Aorta (tissue), 5 donors: ENCODE results near the gene ARHGAP26. TPM values are rescaled to one million over a fixed set of nuclear protein-coding genes. Genes with fewer than 3 reads are reported as not detected.

Experiments used
- ATAC-seq: fragments of 200-7000 bp; cut with Tn5 transposase; one replicate; pipeline ENCODE4 v1.9.1; 2022; ENCODE audit warnings: moderate library complexity; ENCODE audit not compliant: low FRiP score
- DNase-seq, 2 donors: peaks; one replicate each; pipeline ENCODE4 v3.0.0-alpha.2; 2020
- H3K27ac ChIP-seq, 2 donors: one replicate each; pipeline ENCODE4 v1.5.1; 2013; ENCODE audit warnings: low read length in 2 of 2, mild to moderate bottlenecking in 2 of 2, moderate library complexity in 2 of 2, control low read depth in 1 of 2, inconsistent platforms in 1 of 2, low read depth in 1 of 2
- H3K27me3 ChIP-seq, 2 donors: one replicate each; pipeline ENCODE4 v1.6.1; 2013; ENCODE audit warnings: control low read depth in 1 of 2, low read length in 1 of 2, mild to moderate bottlenecking in 1 of 2, moderate library complexity in 1 of 2; ENCODE audit not compliant: insufficient read depth in 2 of 2, control insufficient read depth in 1 of 2
- H3K36me3 ChIP-seq, 2 donors: one replicate each; pipeline ENCODE4 v1.6.1; 2013; ENCODE audit warnings: control low read depth in 1 of 2, low read length in 1 of 2, mild to moderate bottlenecking in 1 of 2; ENCODE audit not compliant: insufficient read depth in 2 of 2, control insufficient read depth in 1 of 2
- H3K4me1 ChIP-seq, 2 donors: one replicate each; pipeline ENCODE4 v1.6.1; 2013; ENCODE audit warnings: low read length in 2 of 2, control low read depth in 1 of 2, mild to moderate bottlenecking in 1 of 2, moderate library complexity in 1 of 2; ENCODE audit not compliant: insufficient read depth in 2 of 2, control insufficient read depth in 1 of 2
- H3K4me3 ChIP-seq, 2 donors: one replicate each; pipeline ENCODE4 v1.5.1; 2013; ENCODE audit warnings: low read length in 2 of 2, control low read depth in 1 of 2, mild to moderate bottlenecking in 1 of 2
- H3K9me3 ChIP-seq: one replicate; pipeline ENCODE4 v1.6.1; 2013; ENCODE audit warnings: mild to moderate bottlenecking, low read length; ENCODE audit not compliant: control insufficient read depth
- WGBS, 2 donors: extraction: QIAGEN DNeasy Blood & Tissue Kit; methylation state at CpG; one replicate each; pipeline ENCODE4 v1.1.7; 2013; 5-methylcytosine and 5-hydroxymethylcytosine counted together
- intact Hi-C, 2 donors: fragments of 100-400 bp; cut with DNase I; formaldehyde crosslinking; loops; one replicate each; pipeline versions ENCODE4 v1.14.2 to v1.15.0; 2022
- polyA plus RNA-seq, 2 donors: library from polyadenylated mRNA; stranded (reverse); fragments of 200-250 nt; gene quantifications; one replicate each; pipeline ENCODE4 v1.2.3, GENCODE V29; 2013
- total RNA-seq, 2 donors: library from RNA; stranded (reverse); fragmentation: NEBNext Ultra II Directional; extraction: Animal tissue kit (Norgen Biotek cat#: 25700); gene quantifications; one replicate each; pipeline ENCODE4 v1.2.1, GENCODE V29; 2021
- donor health status: healthy with polysubstance abuse.
- donor health status: Bipolar disorder and iron deficiency.
- donor health status: DM: no; HTN: no; CAD: no.
- donor health status: DM: no; HTN: no; CAD: no.
- donor health status: DM: yes; HTN: yes; CAD: no.

The ARHGAP26 gene
- total and polyA plus RNA-seq, 4 donors = 4.5 to 70.7 (median 29.6) TPM

- ATAC-seq (peak; percentile 46), DNase-seq (peak in 1 of 2 donors; percentile 78)
- Histone ChIP-seq H3K27me3 (no peaks in the 10 kb centered on the region), H3K36me3 (no peaks in the 10 kb centered on the region), H3K4me1 (peaks cover 2 to 7% of the 10 kb centered on the region in 2 donors), H3K9me3 (no peaks in the 10 kb centered on the region), H3K27ac (peak overlapping the region in 1 of 2 donors; percentile 6), H3K4me3 (no peak overlapping the region)
- WGBS, 2 donors = 17 to 18% methylated on average over 13 of the region's 13 CpGs
- intact Hi-C loops = loop anchor here in 1 of 2 donors (5.0 kb wide), 1 partner anchor 47 kb away; no protein-coding TSS in a partner anchor
These were observed 55.4 kb downstream of the ARHGAP26 start for GRCh38 chr5:142825378-142826089.

GRCh38 chr5:142826093-142826492, 55.9 kb downstream of the ARHGAP26 start:
- ATAC-seq (no peak), DNase-seq (no peak)
- no peaks in the 10 kb centered on the region for H3K36me3 ChIP-seq
- H3K27me3 ChIP-seq = no peaks in the 10 kb centered on the region
- H3K4me3 ChIP-seq = no peak overlapping the region
- H3K4me1 ChIP-seq = peaks cover 2 to 7% of the 10 kb centered on the region in 2 donors
- 80 to 85% methylated on average over 5 of the region's 5 CpGs for WGBS, 2 donors
- intact Hi-C loops = loop anchor here in 1 of 2 donors (5.0 kb wide), 1 partner anchor 46 kb away; no protein-coding TSS in a partner anchor
- H3K9me3 ChIP-seq = no peaks in the 10 kb centered on the region
- no peak overlapping the region for H3K27ac ChIP-seq

- no peaks in the 10 kb centered on the region for H3K9me3 ChIP-seq
- DNase-seq (peak; percentile 78 to 82), ATAC-seq (peak; percentile 60)
- H3K27me3 ChIP-seq = no peaks in the 10 kb centered on the region
- no peaks in the 10 kb centered on the region for H3K36me3 ChIP-seq
- intact Hi-C loops = loop anchor here in 1 of 2 donors (5.0 kb wide), 1 partner anchor 45 kb away; no protein-coding TSS in a partner anchor
- 11 to 14% methylated on average over 3 of the region's 3 CpGs for WGBS, 2 donors
- H3K27ac ChIP-seq = peak overlapping the region in 1 of 2 donors; percentile 42
- H3K4me1 ChIP-seq = peaks cover 2 to 7% of the 10 kb centered on the region in 2 donors
- H3K4me3 ChIP-seq = no peak overlapping the region
These were observed 56.7 kb downstream of the ARHGAP26 start for GRCh38 chr5:142826741-142827492.

GRCh38 chr5:142827934-142828576, 57.9 kb downstream of the ARHGAP26 start:
- Histone ChIP-seq H3K36me3 (no peaks in the 10 kb centered on the region), H3K4me3 (no peak overlapping the region), H3K27me3 (no peaks in the 10 kb centered on the region), H3K27ac (no peak overlapping the region), H3K9me3 (no peaks in the 10 kb centered on the region), H3K4me1 (peaks cover 2 to 7% of the 10 kb centered on the region in 2 donors)
- DNase-seq (no peak), ATAC-seq (no peak)
- intact Hi-C loops = loop anchor here in 1 of 2 donors (5.0 kb wide), 1 partner anchor 44 kb away; no protein-coding TSS in a partner anchor
- WGBS, 2 donors = 94 to 96% methylated on average over 6 of the region's 6 CpGs

GRCh38 chr5:142828797-142829535, 58.8 kb downstream of the ARHGAP26 start:
- H3K27me3 ChIP-seq = no peaks in the 10 kb centered on the region
- DNase-seq = no peak
- no peak overlapping the region for H3K4me3 ChIP-seq
- ATAC-seq = no peak
- H3K4me1 ChIP-seq = peaks cover 2 to 7% of the 10 kb centered on the region in 2 donors
- WGBS, 2 donors = 93 to 97% methylated on average over 5 of the region's 5 CpGs
- no peaks in the 10 kb centered on the region for H3K36me3 ChIP-seq
- no peak overlapping the region for H3K27ac ChIP-seq
- H3K9me3 ChIP-seq = no peaks in the 10 kb centered on the region
- intact Hi-C loops = loop anchor here in 1 of 2 donors (5.0 kb wide), 1 partner anchor 43 kb away; no protein-coding TSS in a partner anchor

- Histone ChIP-seq H3K27me3 (no peaks in the 10 kb centered on the region), H3K4me1 (peaks cover 2 to 7% of the 10 kb centered on the region in 2 donors), H3K36me3 (no peaks in the 10 kb centered on the region), H3K27ac (no peak overlapping the region), H3K9me3 (no peaks in the 10 kb centered on the region), H3K4me3 (no peak overlapping the region)
- ATAC-seq (no peak), DNase-seq (no peak)
- 54% methylated on average over 2 of the region's 2 CpGs for WGBS, 2 donors
- intact Hi-C loops = loop anchor here in 1 of 2 donors (5.0 kb wide), 1 partner anchor 42 kb away; no protein-coding TSS in a partner anchor
These were observed 59.6 kb downstream of the ARHGAP26 start for GRCh38 chr5:142829801-142830220.

GRCh38 chr5:142830241-142831008, 60.2 kb downstream of the ARHGAP26 start:
- Histone ChIP-seq H3K27ac (no peak overlapping the region), H3K4me3 (no peak overlapping the region), H3K27me3 (no peaks in the 10 kb centered on the region), H3K4me1 (peaks cover 2 to 7% of the 10 kb centered on the region in 2 donors), H3K36me3 (no peaks in the 10 kb centered on the region), H3K9me3 (no peaks in the 10 kb centered on the region)
- intact Hi-C loops = no loop called here
- DNase-seq (no peak), ATAC-seq (no peak)
- 82 to 84% methylated on average over 8 of the region's 8 CpGs for WGBS, 2 donors
